Karpas-422 (cell line): ENCODE data around the gene ZNF813. TPM values are rescaled to one million over a fixed set of nuclear protein-coding genes. Genes with fewer than 3 reads are reported as not detected.
"Not testable (repeated sequence)": the region's sequence is repeated elsewhere in the genome, so short reads cannot be mapped to it uniquely, and the experiment has no call there.

Source experiments
- DNase-seq: peaks from one replicate; pipeline ENCODE4 v3.0.0-alpha.2; 2015
- H2AFZ ChIP-seq: fragments of 200-600 bp; sonication (generic); 2 replicates; pipeline ENCODE4 v1.6.1; 2014; ENCODE audit warnings: antibody characterized with exemption, low read length, mixed read lengths
- H3K27ac ChIP-seq: fragments of 200-600 bp; sonication (generic); 2 replicates; pipeline ENCODE4 v1.5.1; 2014; ENCODE audit warnings: mild to moderate bottlenecking, low read length, moderate library complexity
- H3K27me3 ChIP-seq: fragments of 200-600 bp; sonication (generic); 2 replicates; pipeline ENCODE4 v1.6.1; 2014; ENCODE audit warnings: low read length, mixed read lengths
- H3K36me3 ChIP-seq: fragments of 200-600 bp; sonication (generic); 2 replicates; pipeline ENCODE4 v1.6.1; 2014; ENCODE audit warnings: low read length, mixed read lengths; ENCODE audit not compliant: insufficient read depth
- H3K4me1 ChIP-seq: fragments of 200-600 bp; sonication (generic); 2 replicates; pipeline ENCODE4 v1.6.1; 2014; ENCODE audit warnings: mild to moderate bottlenecking, low read length, mixed read lengths
- H3K4me2 ChIP-seq: fragments of 200-600 bp; sonication (generic); 2 replicates; pipeline ENCODE4 v1.6.1; 2014; ENCODE audit warnings: low read length, low read depth, mild to moderate bottlenecking; ENCODE audit not compliant: poor library complexity, severe bottlenecking
- H3K4me3 ChIP-seq: fragments of 200-600 bp; sonication (generic); 2 replicates; pipeline ENCODE4 v1.5.1; 2014; ENCODE audit warnings: mild to moderate bottlenecking, antibody characterized with exemption, low read length, mixed read lengths
- H3K79me2 ChIP-seq: fragments of 200-600 bp; sonication (generic); 2 replicates; pipeline ENCODE4 v1.6.1; 2014; ENCODE audit warnings: mild to moderate bottlenecking, low read length, mixed read lengths
- H3K9ac ChIP-seq: fragments of 200-600 bp; sonication (generic); 2 replicates; pipeline ENCODE4 v1.6.0; 2014; ENCODE audit warnings: low read length
- H3K9me2 ChIP-seq: fragments of 200-600 bp; sonication (generic), shearing (Covaris generic); replicated peaks from 2 replicates; pipeline ENCODE4 v1.6.0; 2014; ENCODE audit warnings: mild to moderate bottlenecking, low read length, moderate library complexity; ENCODE audit not compliant: insufficient read depth
- H3K9me3 ChIP-seq: fragments of 300-700, 200-600 bp; sonication (generic); 2 replicates; pipeline ENCODE4 v1.6.1; 2014; ENCODE audit warnings: low read length, mixed read lengths
- H4K20me1 ChIP-seq: fragments of 200-600 bp; sonication (generic); 2 replicates; pipeline ENCODE4 v1.6.1; 2014; ENCODE audit warnings: mild to moderate bottlenecking, antibody characterized with exemption, low read length, low read depth; ENCODE audit not compliant: insufficient read depth
- total RNA-seq: library from RNA; depleted of rRNA; stranded (reverse); fragments of >200 nt; shearing (Covaris generic); gene quantifications from 2 replicates; pipeline ENCODE4 v1.2.3, GENCODE V29; 2014; ENCODE audit warnings: low replicate concordance

ZNF813 gene
- total RNA-seq, 1 experiment from 2014 or later, result 6.1 TPM

DNA sequence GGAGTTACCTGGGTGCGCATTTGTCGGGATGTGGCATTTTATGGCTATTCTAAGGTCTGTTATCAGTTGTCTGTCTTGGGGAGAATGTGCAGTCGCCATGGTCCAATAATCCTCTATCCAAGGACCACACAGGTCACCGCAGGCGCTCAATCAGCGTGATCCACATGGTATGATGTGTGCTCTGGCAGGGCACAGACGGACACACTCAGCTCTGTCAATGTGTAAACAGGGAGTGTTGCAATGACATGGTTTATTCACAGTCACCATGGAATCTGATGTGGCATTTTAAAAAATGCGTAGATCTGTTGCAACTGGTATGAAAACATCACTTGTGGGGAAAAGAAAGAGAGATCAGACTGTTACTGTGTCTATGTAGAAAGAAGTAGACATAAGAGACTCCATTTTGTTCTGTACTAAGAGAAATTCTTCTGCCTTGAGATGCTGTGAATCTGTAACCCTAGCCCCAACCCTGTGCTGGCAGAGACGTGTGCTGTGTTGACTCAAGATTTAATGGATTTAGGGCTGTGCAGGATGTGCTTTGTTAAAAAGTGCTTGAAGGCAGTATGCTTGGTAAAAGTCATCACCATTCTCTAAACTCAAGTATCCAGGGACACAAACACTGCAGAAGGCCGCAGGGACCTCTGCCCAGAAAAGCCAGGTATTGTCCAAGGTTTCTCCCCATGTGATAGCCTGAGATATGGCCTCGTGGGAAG, 29.9 kb downstream of the ZNF813 start:
- Histone ChIP-seq H3K36me3 (peaks cover 13% of the 10 kb centered on the region), H3K9me3 (peaks cover 10% of the 10 kb centered on the region)
- H3K79me2 ChIP-seq, H3K27ac ChIP-seq, DNase-seq, H3K9me2 ChIP-seq, H3K4me3 ChIP-seq, H3K4me1 ChIP-seq, H2AFZ ChIP-seq, H3K9ac ChIP-seq, H3K27me3 ChIP-seq, H3K4me2 ChIP-seq, H4K20me1 ChIP-seq: not testable (repeated sequence)

DNA sequence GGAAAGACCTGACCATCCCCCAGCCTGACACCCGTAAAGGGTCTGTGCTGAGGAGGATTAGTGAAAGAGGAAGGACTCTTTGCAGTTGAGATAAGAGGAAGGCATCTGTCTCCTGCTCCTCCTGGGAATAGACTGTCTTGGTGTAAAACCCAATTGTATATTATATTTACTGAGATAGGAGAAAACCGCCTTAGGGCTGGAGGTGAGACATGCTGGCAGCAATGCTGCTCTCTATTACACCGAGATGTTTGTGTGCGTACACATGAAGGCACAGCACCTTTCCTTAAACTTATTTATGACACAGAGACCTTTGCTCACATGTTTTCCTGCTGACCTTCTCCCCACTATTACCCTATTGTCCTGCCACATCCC, 30.5 kb downstream of the ZNF813 start:
- not testable (repeated sequence) for H4K20me1 ChIP-seq, H3K9me2 ChIP-seq, H3K27me3 ChIP-seq, H2AFZ ChIP-seq, H3K79me2 ChIP-seq, DNase-seq, H3K4me2 ChIP-seq, H3K4me1 ChIP-seq, H3K27ac ChIP-seq, H3K9me3 ChIP-seq, H3K4me3 ChIP-seq, H3K9ac ChIP-seq, H3K36me3 ChIP-seq

DNA sequence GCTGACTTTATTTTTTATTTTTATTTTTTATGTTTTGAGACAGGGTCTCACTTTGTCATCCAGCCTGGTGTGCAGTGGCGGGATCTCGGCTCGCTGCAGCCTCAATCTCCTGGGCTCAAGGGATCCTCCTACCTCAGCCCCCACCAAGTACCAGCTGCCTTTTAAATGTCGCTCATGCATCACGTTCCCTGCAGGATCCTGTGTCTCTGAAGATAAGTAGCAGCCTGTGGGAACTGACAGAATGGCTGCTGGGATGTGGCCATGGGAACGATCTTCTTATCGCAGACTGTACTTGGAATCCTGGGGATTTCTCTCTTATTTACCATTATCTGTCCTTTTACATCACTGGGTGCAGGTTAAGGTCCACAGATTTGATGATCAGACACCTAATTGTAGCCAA, 35.6 kb downstream of the ZNF813 start:
- not testable (repeated sequence) for H3K4me2 ChIP-seq, H3K36me3 ChIP-seq

DNA sequence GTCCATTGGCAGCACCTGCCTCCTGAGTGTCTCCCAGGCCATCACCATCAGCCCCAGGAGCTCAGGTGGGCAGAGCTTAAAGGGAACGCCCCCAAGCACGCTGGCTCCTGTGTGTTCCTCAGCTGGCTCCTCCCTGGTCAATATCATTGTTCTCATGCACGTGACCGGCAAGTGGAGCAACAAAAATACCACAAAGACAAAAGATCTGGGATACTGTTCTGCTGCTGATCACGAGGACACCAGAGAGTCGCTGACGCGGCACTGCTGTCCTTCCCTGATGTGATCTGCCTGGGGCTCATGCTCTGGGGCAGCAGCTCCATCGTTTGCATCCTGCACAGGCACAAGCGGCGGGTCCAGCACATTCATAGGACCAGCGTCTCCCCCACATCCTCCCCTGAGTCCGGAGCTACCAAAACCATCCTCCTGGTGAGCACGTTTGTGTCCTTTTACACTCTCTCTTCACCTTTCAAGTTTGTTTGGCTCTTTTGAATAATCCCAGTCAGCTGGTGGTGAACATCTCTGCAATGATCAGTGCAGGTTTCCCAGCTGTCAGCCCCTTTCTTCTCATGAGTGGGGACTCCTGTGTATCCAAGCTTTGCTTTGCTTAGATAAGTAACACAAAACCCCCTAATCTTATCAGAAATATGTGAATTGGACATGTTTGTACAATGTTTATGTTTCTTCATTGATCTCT, 36.3 kb downstream of the ZNF813 start:
- not testable (repeated sequence) for H3K36me3 ChIP-seq, H3K79me2 ChIP-seq, DNase-seq, H3K4me3 ChIP-seq, H3K27ac ChIP-seq, H3K4me2 ChIP-seq, H2AFZ ChIP-seq, H3K27me3 ChIP-seq, H4K20me1 ChIP-seq, H3K9me2 ChIP-seq, H3K9ac ChIP-seq, H3K4me1 ChIP-seq, H3K9me3 ChIP-seq

More for the DNA sequence above, 35.6 kb downstream of the ZNF813 start:
- H2AFZ ChIP-seq, H3K4me1 ChIP-seq, H3K9me3 ChIP-seq, H3K4me3 ChIP-seq, H3K9me2 ChIP-seq, H3K9ac ChIP-seq, H4K20me1 ChIP-seq, DNase-seq, H3K27me3 ChIP-seq, H3K79me2 ChIP-seq, H3K27ac ChIP-seq: not testable (repeated sequence)

DNA sequence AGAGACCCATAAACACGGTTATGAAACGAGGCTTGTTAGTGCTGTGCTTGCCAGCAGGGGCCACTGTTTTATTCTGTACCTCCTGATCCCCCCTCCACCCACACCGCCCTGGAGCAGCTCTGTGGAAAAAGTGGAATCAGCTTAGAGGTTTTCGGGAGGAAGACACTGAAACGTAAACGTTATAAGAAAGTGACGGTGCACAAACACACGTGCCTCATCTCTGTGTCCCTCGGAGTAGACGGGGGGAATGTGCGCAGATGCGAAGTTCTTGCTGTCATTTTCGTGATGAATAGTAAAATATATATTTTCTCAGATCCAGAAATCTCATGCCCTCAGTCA, 36.8 kb downstream of the ZNF813 start:
- H3K9ac ChIP-seq, H3K4me2 ChIP-seq, H3K9me2 ChIP-seq, H3K4me3 ChIP-seq, DNase-seq, H3K36me3 ChIP-seq, H3K4me1 ChIP-seq, H3K79me2 ChIP-seq, H3K27ac ChIP-seq, H3K9me3 ChIP-seq, H2AFZ ChIP-seq, H3K27me3 ChIP-seq, H4K20me1 ChIP-seq: not testable (repeated sequence)

DNA sequence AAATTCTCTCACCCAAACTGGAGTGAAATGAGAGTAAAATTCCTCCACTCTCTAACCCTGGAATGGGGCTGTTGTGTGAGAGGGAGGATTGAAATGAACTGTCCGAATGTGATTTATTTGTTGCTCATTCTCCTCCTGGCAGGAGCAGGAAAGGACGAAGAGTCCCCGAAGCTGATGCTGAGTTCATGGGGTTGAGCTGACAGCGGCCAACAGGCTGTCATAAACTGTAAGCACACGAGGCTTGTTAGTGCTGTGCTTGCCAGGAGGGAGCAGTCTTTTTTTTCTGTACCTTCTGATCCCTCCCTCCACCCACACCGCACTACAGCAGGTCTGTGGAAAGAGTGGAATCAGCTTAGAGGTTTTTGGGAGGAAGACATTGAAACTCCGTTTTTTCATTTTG, 37.4 kb downstream of the ZNF813 start:
- Histone ChIP-seq H2AFZ (no peak overlapping the region), H3K4me3 (no peak overlapping the region), H3K27ac (no peak overlapping the region), H3K9ac (no peak overlapping the region), H3K4me1 (no peaks in the 10 kb centered on the region), H3K36me3 (no peaks in the 10 kb centered on the region), H3K4me2 (no peak overlapping the region), H3K27me3 (no peaks in the 10 kb centered on the region), H3K79me2 (no peaks in the 10 kb centered on the region), H3K9me3 (no peaks in the 10 kb centered on the region), H4K20me1 (no peaks in the 10 kb centered on the region), H3K9me2 (no peaks in the 10 kb centered on the region)
- no peak for DNase-seq

DNA sequence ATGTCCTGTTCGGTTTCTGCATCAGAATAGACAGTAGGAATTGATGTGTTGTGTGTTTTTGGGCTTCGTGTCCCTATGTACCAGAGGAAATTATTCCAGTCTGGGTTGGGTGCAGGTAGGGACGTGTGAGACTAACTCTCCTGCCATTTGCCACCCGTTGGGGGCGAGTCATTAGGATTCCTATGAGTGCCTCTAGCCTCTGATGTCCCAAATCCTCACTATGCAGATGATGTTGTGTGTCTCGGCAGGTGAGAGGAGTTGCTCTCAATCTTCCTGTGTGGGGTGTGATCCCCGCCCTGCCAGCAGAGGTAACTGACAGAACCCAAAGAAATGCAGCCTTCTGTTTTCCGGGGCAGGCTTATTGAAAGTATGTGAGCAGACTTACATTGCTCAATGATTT, 39.2 kb downstream of the ZNF813 start:
- no peaks in the 10 kb centered on the region for H3K4me1 ChIP-seq
- no peaks in the 10 kb centered on the region for H3K36me3 ChIP-seq
- no peaks in the 10 kb centered on the region for H3K9me3 ChIP-seq
- no peak for DNase-seq
- H3K79me2 ChIP-seq, result no peaks in the 10 kb centered on the region
- H3K9ac ChIP-seq, result no peak overlapping the region
- H3K4me3 ChIP-seq, result no peak overlapping the region
- H4K20me1 ChIP-seq, result no peaks in the 10 kb centered on the region
- H3K27ac ChIP-seq, result no peak overlapping the region
- H2AFZ ChIP-seq, result no peak overlapping the region
- H3K4me2 ChIP-seq, result no peak overlapping the region
- H3K27me3 ChIP-seq, result no peaks in the 10 kb centered on the region
- no peaks in the 10 kb centered on the region for H3K9me2 ChIP-seq

DNA sequence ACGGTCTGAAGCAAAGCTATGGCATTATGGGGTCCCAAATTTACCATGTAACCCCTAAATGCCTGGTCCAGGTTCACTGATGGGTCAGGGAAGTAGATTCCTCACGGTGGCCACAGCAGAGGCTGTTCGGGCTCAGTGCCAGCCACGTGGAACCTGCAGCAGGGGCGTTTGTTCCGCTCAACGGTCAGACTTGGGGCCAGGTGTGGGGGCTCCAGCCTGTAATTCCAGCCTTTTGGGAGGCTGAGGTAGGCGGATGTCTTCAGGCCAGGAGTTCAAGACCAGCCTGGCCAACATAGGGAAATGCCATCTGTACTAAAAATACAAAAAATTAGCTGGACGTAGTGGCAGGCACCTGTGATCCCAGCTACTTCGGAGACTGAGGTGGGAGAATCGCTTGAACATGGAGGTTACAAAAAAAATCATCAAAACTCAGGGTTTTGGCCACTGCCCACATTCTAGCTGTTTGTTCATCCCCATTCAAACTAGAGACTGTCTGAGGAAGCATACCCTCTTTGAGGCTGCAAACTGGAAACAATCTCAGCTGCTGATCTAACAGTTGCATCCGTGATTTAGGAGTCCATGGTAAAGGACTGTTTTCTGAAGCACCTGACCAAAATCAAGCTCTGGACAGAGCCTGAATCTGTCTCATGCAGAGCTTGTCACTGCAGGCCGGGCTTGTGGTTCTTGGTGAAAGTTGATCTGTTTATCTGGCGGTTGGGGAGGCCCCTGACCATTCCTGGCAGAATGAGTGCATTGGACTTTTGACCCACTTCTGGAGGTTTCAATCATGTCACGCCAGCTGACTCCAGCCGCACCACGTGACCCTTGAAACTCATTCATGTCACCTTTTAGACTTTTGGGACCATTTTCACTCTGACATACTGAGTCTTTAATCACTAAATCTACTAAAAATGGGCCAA, 40.2 kb downstream of the ZNF813 start:
- Histone ChIP-seq H2AFZ (no peak overlapping the region), H3K9me3 (no peaks in the 10 kb centered on the region), H3K79me2 (no peaks in the 10 kb centered on the region), H3K36me3 (no peaks in the 10 kb centered on the region), H3K27me3 (no peaks in the 10 kb centered on the region), H3K27ac (no peak overlapping the region), H3K9me2 (no peaks in the 10 kb centered on the region), H4K20me1 (no peaks in the 10 kb centered on the region), H3K4me2 (no peak overlapping the region), H3K4me3 (no peak overlapping the region), H3K4me1 (no peaks in the 10 kb centered on the region), H3K9ac (no peak overlapping the region)
- DNase-seq, result no peak
